ENCODE results near the gene NET1.

- TF ChIP-seq YY1 (IDR thresholded peaks at IDR 0.05; ENCODE audit: low read depth), result no peak
- no peak for TF ChIP-seq EP300 (IDR thresholded peaks at IDR 0.05; ENCODE audit: borderline replicate concordance)
- no peak for TF ChIP-seq CEBPB (IDR thresholded peaks at IDR 0.05)
- TF ChIP-seq RAD21 (IDR thresholded peaks at IDR 0.05; ENCODE audit: low read depth), result no peak
- TF ChIP-seq TAF1 (IDR thresholded peaks at IDR 0.05; ENCODE audit: low read depth), result no peak
- no peak for TF ChIP-seq NFIC (IDR thresholded peaks at IDR 0.05)
- no peak for TF ChIP-seq MAX (IDR thresholded peaks at IDR 0.05)
- TF ChIP-seq TCF12 (IDR thresholded peaks at IDR 0.05; ENCODE audit: low read depth), result no peak
- TF ChIP-seq USF1 (IDR thresholded peaks at IDR 0.05), result no peak
- no peak for TF ChIP-seq EGR1 (IDR thresholded peaks at IDR 0.05)
- TF ChIP-seq ZBTB7A (IDR thresholded peaks at IDR 0.05; ENCODE audit: low read depth), result no peak
- no peak for TF ChIP-seq REST (IDR thresholded peaks at IDR 0.05; ENCODE audit: low read depth)
- no peak for TF ChIP-seq FOXM1 (IDR thresholded peaks at IDR 0.05; ENCODE audit: borderline replicate concordance, low read depth)
Observed at GRCh38 chr10:5476918-5477525, 64.7 kb downstream of the NET1 start.
